ENCODE results near the gene MOAP1. TPM values are rescaled to one million over a fixed set of nuclear protein-coding genes. Genes with fewer than 3 reads are reported as not detected.
"Not testable (repeated sequence)": the region's sequence is repeated elsewhere in the genome, so short reads cannot be mapped to it uniquely, and the experiment has no call there.

Gene MOAP1
- total RNA-seq, 1 experiment from 2014 or later: 32.4 TPM

GRCh38 chr14:93161411-93161940, 23.2 kb downstream of the MOAP1 start:
- BruUV-seq (replicated peaks): no TSS peak
- DNase-seq (ENCODE audit: low spot score): no peak
- POLR2A ChIA-PET (ENCODE audit: low non-redundant PET): no interaction called here
- no peaks in the 10 kb centered on the region for H3K4me1 ChIP-seq (ENCODE audit: insufficient read depth, low read length, poor library complexity, severe bottlenecking)
- H3K27me3 ChIP-seq (replicated peaks; ENCODE audit: insufficient read depth, low read depth, low read length, poor library complexity): no peaks in the 10 kb centered on the region
- no peak overlapping the region for H3K27ac ChIP-seq (ENCODE audit: low read depth, low read length, poor library complexity, severe bottlenecking)
- TF ChIP-seq EZH2 (IDR thresholded peaks at IDR 0.05; ENCODE audit: borderline replicate concordance, low read depth, low read length, poor library complexity, severe bottlenecking) (no peak), CTCF (conservative IDR thresholded peaks at IDR 0.05; ENCODE audit: low read depth, low read length) (no peak)
- intact Hi-C loops (cut with micrococcal nuclease; ENCODE audit: unreplicated experiment): no loop called here
- no peaks in the 10 kb centered on the region for H3K36me3 ChIP-seq (ENCODE audit: insufficient read depth, low read length, poor library complexity, severe bottlenecking)
- CTCF ChIA-PET: no interaction called here
- no peaks in the 10 kb centered on the region for H3K9me3 ChIP-seq (ENCODE audit: low read depth, low read length, poor library complexity, severe bottlenecking)
- no peak overlapping the region for H3K4me3 ChIP-seq (ENCODE audit: low read depth, low read length, poor library complexity, severe bottlenecking)

- TF ChIP-seq EZH2 (IDR thresholded peaks at IDR 0.05; ENCODE audit: borderline replicate concordance, low read depth, low read length, poor library complexity, severe bottlenecking) (no peak), CTCF (conservative IDR thresholded peaks at IDR 0.05; ENCODE audit: low read depth, low read length) (peak; percentile 48)
- no peak overlapping the region for H3K4me3 ChIP-seq (ENCODE audit: low read depth, low read length, poor library complexity, severe bottlenecking)
- H3K27ac ChIP-seq (ENCODE audit: low read depth, low read length, poor library complexity, severe bottlenecking): no peak overlapping the region
- intact Hi-C loops (cut with micrococcal nuclease; ENCODE audit: unreplicated experiment): no loop called here
- ChIA-PET POLR2A (ENCODE audit: low non-redundant PET) (no interaction called here), CTCF (interaction anchor here (1.0 to 1.4 kb wide), 5 partner anchors 21 to 208 kb away, joined by 3 to 7 read pairs (median 4); partner anchors contain the start of genes GON7 and UBR7)
- no peaks in the 10 kb centered on the region for H3K4me1 ChIP-seq (ENCODE audit: insufficient read depth, low read length, poor library complexity, severe bottlenecking)
- no peaks in the 10 kb centered on the region for H3K9me3 ChIP-seq (ENCODE audit: low read depth, low read length, poor library complexity, severe bottlenecking)
- no peaks in the 10 kb centered on the region for H3K27me3 ChIP-seq (replicated peaks; ENCODE audit: insufficient read depth, low read depth, low read length, poor library complexity)
- peak; percentile 48 for DNase-seq (ENCODE audit: low spot score)
- BruUV-seq (replicated peaks): no TSS peak
- no peaks in the 10 kb centered on the region for H3K36me3 ChIP-seq (ENCODE audit: insufficient read depth, low read length, poor library complexity, severe bottlenecking)
These were observed 24.3 kb downstream of the MOAP1 start for GRCh38 chr14:93160353-93160801.

GRCh38 chr14:93159625-93160352, 24.9 kb downstream of the MOAP1 start:
- H3K4me1 ChIP-seq (ENCODE audit: insufficient read depth, low read length, poor library complexity, severe bottlenecking); H3K9me3 ChIP-seq (ENCODE audit: low read depth, low read length, poor library complexity, severe bottlenecking); H3K36me3 ChIP-seq (ENCODE audit: insufficient read depth, low read length, poor library complexity, severe bottlenecking); H3K27ac ChIP-seq (ENCODE audit: low read depth, low read length, poor library complexity, severe bottlenecking); H3K4me3 ChIP-seq (ENCODE audit: low read depth, low read length, poor library complexity, severe bottlenecking); BruUV-seq (replicated peaks); DNase-seq (ENCODE audit: low spot score); POLR2A ChIA-PET (ENCODE audit: low non-redundant PET); intact Hi-C loops (cut with micrococcal nuclease; ENCODE audit: unreplicated experiment); H3K27me3 ChIP-seq (replicated peaks; ENCODE audit: insufficient read depth, low read depth, low read length, poor library complexity): not testable (repeated sequence)
- CTCF ChIA-PET: interaction anchor here (0.7 to 1.4 kb wide), 6 partner anchors 21 to 208 kb away, joined by 3 to 7 read pairs (median 4); partner anchors contain the start of genes GON7 and UBR7

GRCh38 chr14:93158349-93158748, 26.3 kb downstream of the MOAP1 start:
- CTCF ChIA-PET; H3K9me3 ChIP-seq (ENCODE audit: low read depth, low read length, poor library complexity, severe bottlenecking); H3K4me1 ChIP-seq (ENCODE audit: insufficient read depth, low read length, poor library complexity, severe bottlenecking); H3K27ac ChIP-seq (ENCODE audit: low read depth, low read length, poor library complexity, severe bottlenecking); intact Hi-C loops (cut with micrococcal nuclease; ENCODE audit: unreplicated experiment); H3K4me3 ChIP-seq (ENCODE audit: low read depth, low read length, poor library complexity, severe bottlenecking); H3K27me3 ChIP-seq (replicated peaks; ENCODE audit: insufficient read depth, low read depth, low read length, poor library complexity); DNase-seq (ENCODE audit: low spot score); BruUV-seq (replicated peaks); H3K36me3 ChIP-seq (ENCODE audit: insufficient read depth, low read length, poor library complexity, severe bottlenecking); POLR2A ChIA-PET (ENCODE audit: low non-redundant PET): not testable (repeated sequence)
